CD4-positive, alpha-beta T cell (primary cell): Measurements from ENCODE around the gene CORO1C. TPM values are rescaled to one million over a fixed set of nuclear protein-coding genes. Genes with fewer than 3 reads are reported as not detected.
"Not testable (repeated sequence)": the region's sequence is repeated elsewhere in the genome, so short reads cannot be mapped to it uniquely, and the experiment has no call there.

ENCODE experiments used
- ATAC-seq: fragments of 200-7000 bp; cut with Tn5 transposase; one replicate; pipeline ENCODE4 v1.10.0; 2022; ENCODE audit warnings: mild to moderate bottlenecking; ENCODE audit not compliant: poor library complexity
- CTCF ChIA-PET: fragments of 350-600 bp; sonication (Branson Sonifier 250); formaldehyde crosslinking; loops from one replicate; lab custom pipeline; 2021; ENCODE audit warnings: antibody characterized with exemption, inconsistent platforms; lab: Charles Lee
- POLR2A ChIA-PET: fragments of 350-600 bp; sonication (Branson Sonifier 250); formaldehyde crosslinking; loops from one replicate; lab custom pipeline; 2021; ENCODE audit warnings: antibody characterized with exemption, inconsistent platforms; lab: Charles Lee
- DNase-seq, 14 experiments: peaks; one replicate each; pipeline ENCODE4 v3.0.0-alpha.2; 2013 to 2020; ENCODE audit warnings: mixed read lengths in 2 of 14
- H3K27ac ChIP-seq, 2 donors: one replicate each; pipeline versions ENCODE4 v1.5.1 to v1.7.0; 2013; ENCODE audit warnings: low read length in 2 of 2, low read depth in 1 of 2, mild to moderate bottlenecking in 1 of 2
- H3K27me3 ChIP-seq, 2 experiments: 1 replicate in 1 of 2; 2 replicates in 1 of 2; pipeline versions ENCODE4 v1.6.1 to v1.7.0; 2013; ENCODE audit warnings: low read length in 2 of 2, control low read depth in 1 of 2, mild to moderate bottlenecking in 1 of 2, moderate library complexity in 1 of 2; ENCODE audit not compliant: insufficient read depth in 2 of 2, control insufficient read depth in 1 of 2
- H3K36me3 ChIP-seq: one replicate; pipeline ENCODE4 v1.6.1; 2013; ENCODE audit warnings: low read length, control low read depth; ENCODE audit not compliant: insufficient read depth
- H3K4me1 ChIP-seq: one replicate; pipeline ENCODE4 v1.6.1; 2013; ENCODE audit warnings: low read length, control low read depth; ENCODE audit not compliant: insufficient read depth
- H3K4me3 ChIP-seq: one replicate; pipeline ENCODE4 v1.5.1; 2013; ENCODE audit warnings: mild to moderate bottlenecking, low read length, moderate library complexity
- H3K9me3 ChIP-seq, 2 experiments: 1 replicate in 1 of 2; 2 replicates in 1 of 2; pipeline versions ENCODE4 v1.6.1 to v1.7.0; 2013; ENCODE audit warnings: low read length in 2 of 2, mild to moderate bottlenecking in 2 of 2, control low read depth in 1 of 2, moderate library complexity in 1 of 2; ENCODE audit not compliant: control insufficient read depth in 1 of 2, insufficient read depth in 1 of 2
- H3K27ac Mint-ChIP-seq: one replicate; pipeline ENCODE4 v1.8.0; 2020; ENCODE audit warnings: mixed read lengths
- H3K27me3 Mint-ChIP-seq: one replicate; pipeline ENCODE4 v1.8.0; 2021; ENCODE audit warnings: mixed read lengths
- H3K36me3 Mint-ChIP-seq: one replicate; pipeline ENCODE4 v1.8.0; 2021; ENCODE audit warnings: low read depth, mixed read lengths
- H3K4me1 Mint-ChIP-seq: one replicate; pipeline ENCODE4 v1.8.0; 2021; ENCODE audit warnings: low read depth, mixed read lengths
- H3K4me3 Mint-ChIP-seq: one replicate; pipeline ENCODE4 v1.8.0; 2020; ENCODE audit warnings: mild to moderate bottlenecking, mixed read lengths
- H3K9me3 Mint-ChIP-seq: one replicate; pipeline ENCODE4 v1.8.0; 2020; ENCODE audit warnings: mixed read lengths
- intact Hi-C, 2 experiments: fragments of 100-400 bp; cut with DNase I in 1 of 2; cut with micrococcal nuclease in 1 of 2; formaldehyde crosslinking; loops; one replicate each; pipeline versions ENCODE4 v1.15.1 to v1.9.0; 2023 to 2025; cut with DNase I, micrococcal nuclease
- total RNA-seq, 174 experiments: library from RNA in 2 of 174; stranded (reverse) in 2 of 174; gene quantifications; one replicate each; pipeline ENCODE4 v1.2.3 and lab custom pipeline; 2021 to 2026
- TF ChIP-seq, protein P1 (sequence below): fragments of 200-600 bp; IDR thresholded peaks from one replicate; pipeline ENCODE4 v1.8.0; 2022; ENCODE audit warnings: antibody characterized with exemption, mild to moderate bottlenecking

Gene CORO1C
- total RNA-seq, 2 experiments from 2014 or later: 6.7 to 7.4 TPM

DNA sequence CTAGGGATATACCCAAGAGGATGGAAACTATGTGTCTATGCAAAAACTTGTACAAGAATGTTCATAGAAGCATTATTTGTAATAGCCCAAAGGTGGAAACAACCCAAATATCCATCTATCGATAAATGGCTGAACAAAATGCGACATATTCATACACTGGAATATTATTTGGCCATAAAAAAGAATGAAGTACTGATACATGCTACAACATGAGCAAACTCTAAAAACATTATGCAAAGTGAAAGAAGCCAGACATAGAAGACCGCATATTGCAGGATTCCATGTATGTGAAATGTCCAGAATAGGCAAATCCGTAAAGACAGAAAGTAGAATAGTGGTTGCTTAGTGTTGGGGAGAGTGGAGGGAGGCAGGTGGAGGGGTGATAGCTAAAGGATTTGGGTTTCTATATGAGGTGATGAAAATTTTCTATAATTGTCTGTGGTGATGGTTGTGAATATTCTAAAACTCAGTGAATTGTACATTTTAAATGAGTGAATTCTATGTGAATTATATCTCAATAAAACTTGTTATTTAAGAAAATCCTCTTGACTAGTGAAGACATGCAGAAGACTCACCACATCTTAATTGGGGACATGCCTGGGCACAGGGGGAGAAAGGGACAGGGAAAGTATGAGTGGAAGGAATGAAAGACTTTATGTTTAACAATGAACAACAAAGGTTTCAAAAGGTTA lies 67.8 kb downstream of the CORO1C start:
- no peaks in the 10 kb centered on the region for H3K9me3 Mint-ChIP-seq
- no peaks in the 10 kb centered on the region for H3K36me3 Mint-ChIP-seq
- no peak overlapping the region for H3K4me3 Mint-ChIP-seq
- no peak overlapping the region for H3K4me3 ChIP-seq
- no peaks in the 10 kb centered on the region for H3K27me3 ChIP-seq
- no peak for DNase-seq
- ChIA-PET POLR2A (interaction anchor here (1.0 to 2.5 kb wide), 4 partner anchors 17 to 430 kb away, joined by 4 to 18 read pairs (median 10); partner anchors contain the start of genes ALKBH2 and SELPLG), CTCF (interaction anchor here (1.6 to 10.9 kb wide), 8 partner anchors 10 to 139 kb away, joined by 5 to 129 read pairs (median 8); partner anchors contain the start of gene SELPLG)
- H3K27me3 Mint-ChIP-seq: no peaks in the 10 kb centered on the region
- H3K9me3 ChIP-seq: no peaks in the 10 kb centered on the region
- intact Hi-C loops: loop anchor here (1.0 to 2.0 kb wide), 5 partner anchors 31 to 430 kb away; partner anchors contain the start of genes ALKBH2 (in 1 of the 2) and SELPLG (in 1 of the 2)
- no peak overlapping the region for H3K27ac ChIP-seq
- peaks cover 7% of the 10 kb centered on the region for H3K4me1 Mint-ChIP-seq
- no peak for ATAC-seq
- TF ChIP-seq, protein P1, sequence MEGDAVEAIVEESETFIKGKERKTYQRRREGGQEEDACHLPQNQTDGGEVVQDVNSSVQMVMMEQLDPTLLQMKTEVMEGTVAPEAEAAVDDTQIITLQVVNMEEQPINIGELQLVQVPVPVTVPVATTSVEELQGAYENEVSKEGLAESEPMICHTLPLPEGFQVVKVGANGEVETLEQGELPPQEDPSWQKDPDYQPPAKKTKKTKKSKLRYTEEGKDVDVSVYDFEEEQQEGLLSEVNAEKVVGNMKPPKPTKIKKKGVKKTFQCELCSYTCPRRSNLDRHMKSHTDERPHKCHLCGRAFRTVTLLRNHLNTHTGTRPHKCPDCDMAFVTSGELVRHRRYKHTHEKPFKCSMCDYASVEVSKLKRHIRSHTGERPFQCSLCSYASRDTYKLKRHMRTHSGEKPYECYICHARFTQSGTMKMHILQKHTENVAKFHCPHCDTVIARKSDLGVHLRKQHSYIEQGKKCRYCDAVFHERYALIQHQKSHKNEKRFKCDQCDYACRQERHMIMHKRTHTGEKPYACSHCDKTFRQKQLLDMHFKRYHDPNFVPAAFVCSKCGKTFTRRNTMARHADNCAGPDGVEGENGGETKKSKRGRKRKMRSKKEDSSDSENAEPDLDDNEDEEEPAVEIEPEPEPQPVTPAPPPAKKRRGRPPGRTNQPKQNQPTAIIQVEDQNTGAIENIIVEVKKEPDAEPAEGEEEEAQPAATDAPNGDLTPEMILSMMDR: no peak
- no peaks in the 10 kb centered on the region for H3K36me3 ChIP-seq
- peak overlapping the region; percentile 72 for H3K27ac Mint-ChIP-seq
- H3K4me1 ChIP-seq: peaks cover 6% of the 10 kb centered on the region

DNA sequence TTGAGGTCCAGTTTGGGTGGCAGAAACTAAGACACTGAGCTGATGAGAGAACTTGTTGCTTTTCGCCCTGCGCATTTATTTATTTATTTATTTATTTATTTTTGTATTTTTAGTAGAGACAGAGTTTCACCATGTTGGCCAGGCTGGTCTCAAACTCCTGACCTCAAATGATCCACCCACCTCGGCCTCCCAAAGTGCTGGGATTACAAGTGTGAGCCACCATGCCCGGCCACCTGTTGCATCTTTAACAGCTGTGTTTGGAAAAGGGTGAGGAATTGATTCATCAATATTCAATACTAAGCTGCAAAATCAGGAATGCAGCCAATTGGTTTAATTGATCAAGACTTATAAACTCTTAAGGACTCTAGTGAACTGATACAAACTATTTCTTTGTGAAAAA lies 73.2 kb downstream of the CORO1C start:
- CTCF ChIA-PET, H3K9me3 Mint-ChIP-seq, POLR2A ChIA-PET, H3K27ac Mint-ChIP-seq, H3K9me3 ChIP-seq, H3K4me3 ChIP-seq, intact Hi-C loops, H3K4me1 ChIP-seq, H3K4me1 Mint-ChIP-seq, H3K4me3 Mint-ChIP-seq, H3K36me3 Mint-ChIP-seq, ATAC-seq, H3K36me3 ChIP-seq, H3K27ac ChIP-seq, H3K27me3 Mint-ChIP-seq, DNase-seq, H3K27me3 ChIP-seq: not testable (repeated sequence)

DNA sequence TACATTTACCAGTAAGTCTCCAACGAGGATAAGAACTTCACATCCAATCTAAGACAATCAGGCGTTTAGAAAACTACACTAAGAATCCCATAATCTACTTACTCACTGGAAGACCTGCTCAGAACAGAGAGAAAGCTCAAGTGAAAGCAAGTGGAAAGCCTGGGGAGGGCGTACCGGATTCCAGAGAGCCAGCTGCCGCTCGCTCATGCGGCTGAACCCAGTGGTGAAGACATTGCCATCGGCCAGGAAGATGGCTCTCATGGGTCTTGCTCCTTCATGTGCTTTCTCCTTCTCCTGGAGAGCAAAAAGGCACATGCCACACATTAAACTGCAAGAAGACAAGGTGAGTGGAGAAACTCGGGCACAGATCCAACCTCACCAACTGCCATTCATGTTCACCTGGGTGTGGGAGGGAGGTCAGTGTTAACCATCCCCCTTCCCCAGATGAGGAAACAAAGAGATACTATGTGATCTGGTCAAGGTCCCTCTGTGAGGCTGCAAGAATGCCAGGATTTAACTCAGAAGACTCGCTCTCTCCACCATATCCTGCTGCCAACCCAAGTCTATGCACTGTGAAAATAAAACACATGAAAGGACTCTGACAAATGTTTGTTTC lies 74.1 kb downstream of the CORO1C start:
- no peak overlapping the region for H3K27ac ChIP-seq
- CTCF ChIA-PET: no interaction called here
- peaks cover 6% of the 10 kb centered on the region for H3K36me3 Mint-ChIP-seq

DNA sequence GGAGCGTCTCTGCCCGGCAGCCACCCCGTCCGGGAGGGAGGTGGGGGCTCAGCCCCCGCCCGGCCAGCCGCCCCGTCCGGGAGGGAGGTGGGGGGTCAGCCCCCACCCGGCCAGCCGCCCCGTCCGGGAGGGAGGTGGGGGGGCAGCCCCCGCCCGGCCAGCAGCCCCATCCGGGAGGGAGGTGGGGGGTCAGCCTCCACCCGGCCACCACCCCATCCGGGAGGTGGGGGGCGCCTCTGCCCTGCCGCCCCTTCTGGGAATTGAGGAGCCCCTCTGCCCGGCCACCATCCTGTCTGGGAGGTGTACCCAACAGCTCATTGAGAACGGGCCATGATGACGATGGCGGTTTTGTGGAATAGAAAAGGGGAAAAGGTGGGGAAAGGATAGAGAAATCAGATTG lies 75.1 kb downstream of the CORO1C start:
- H3K9me3 ChIP-seq, DNase-seq, H3K27me3 ChIP-seq, intact Hi-C loops, H3K36me3 Mint-ChIP-seq, H3K27me3 Mint-ChIP-seq, H3K27ac Mint-ChIP-seq, H3K4me1 Mint-ChIP-seq, H3K36me3 ChIP-seq, ATAC-seq, POLR2A ChIA-PET, H3K9me3 Mint-ChIP-seq, H3K4me1 ChIP-seq, H3K4me3 ChIP-seq, H3K4me3 Mint-ChIP-seq, H3K27ac ChIP-seq: not testable (repeated sequence)
- CTCF ChIA-PET: interaction anchor here (0.6 kb wide), 1 partner anchor 1918 kb away, joined by 4 read pairs; no protein-coding TSS in a partner anchor

More for the DNA sequence above, 74.1 kb downstream of the CORO1C start:
- no peak for DNase-seq
- Histone ChIP-seq H3K4me3 (no peak overlapping the region), H3K9me3 (no peaks in the 10 kb centered on the region), H3K36me3 (peaks cover 6% of the 10 kb centered on the region), H3K27me3 (no peaks in the 10 kb centered on the region), H3K4me1 (no peaks in the 10 kb centered on the region)
- H3K27me3 Mint-ChIP-seq: no peaks in the 10 kb centered on the region
- TF ChIP-seq, protein P1: no peak
- H3K9me3 Mint-ChIP-seq: no peaks in the 10 kb centered on the region
- no peaks in the 10 kb centered on the region for H3K4me1 Mint-ChIP-seq
- POLR2A ChIA-PET: no interaction called here
- intact Hi-C loops: no loop called here
- no peak overlapping the region for H3K4me3 Mint-ChIP-seq
- ATAC-seq: no peak
- H3K27ac Mint-ChIP-seq: no peak overlapping the region

DNA sequence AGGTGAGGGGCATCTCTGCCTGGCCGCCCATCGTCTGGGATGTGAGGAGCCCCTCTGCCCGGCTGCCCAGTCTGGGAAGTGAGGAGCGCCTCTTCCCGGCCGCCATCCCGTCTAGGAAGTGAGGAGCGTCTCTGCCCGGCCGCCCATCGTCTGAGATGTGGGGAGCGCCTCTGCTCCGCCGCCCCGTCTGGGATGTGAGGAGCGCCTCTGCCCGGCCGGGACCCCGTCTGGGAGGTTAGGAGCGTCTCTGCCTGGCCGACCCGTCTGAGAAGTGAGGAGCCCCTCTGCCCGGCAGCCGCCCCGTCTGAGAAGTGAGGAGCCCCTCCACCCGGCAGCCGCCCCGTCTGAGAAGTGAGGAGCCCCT lies 75.5 kb downstream of the CORO1C start:
- H3K27me3 Mint-ChIP-seq, H3K4me1 Mint-ChIP-seq, H3K36me3 Mint-ChIP-seq, ATAC-seq, POLR2A ChIA-PET, DNase-seq, H3K9me3 ChIP-seq, H3K4me3 ChIP-seq, H3K27ac ChIP-seq, H3K4me3 Mint-ChIP-seq, H3K27ac Mint-ChIP-seq, H3K9me3 Mint-ChIP-seq, H3K36me3 ChIP-seq, intact Hi-C loops, H3K4me1 ChIP-seq, H3K27me3 ChIP-seq: not testable (repeated sequence)
- CTCF ChIA-PET: interaction anchor here (0.6 kb wide), 1 partner anchor 1919 kb away, joined by 4 read pairs; no protein-coding TSS in a partner anchor
